LoVo (cell line): ENCODE results near the gene ITGA2.
"Not testable (repeated sequence)": the region's sequence is repeated elsewhere in the genome, so short reads cannot be mapped to it uniquely, and the experiment has no call there.

ENCODE experiments used
- DNase-seq: peaks from one replicate; pipeline ENCODE4 v3.0.0-alpha.2; 2016; ENCODE audit warnings: low spot score

ITGA2 gene

GRCh38 chr5:53100606-53101005 is 111.5 kb downstream of the ITGA2 start:
- DNase-seq, result no peak

DNA sequence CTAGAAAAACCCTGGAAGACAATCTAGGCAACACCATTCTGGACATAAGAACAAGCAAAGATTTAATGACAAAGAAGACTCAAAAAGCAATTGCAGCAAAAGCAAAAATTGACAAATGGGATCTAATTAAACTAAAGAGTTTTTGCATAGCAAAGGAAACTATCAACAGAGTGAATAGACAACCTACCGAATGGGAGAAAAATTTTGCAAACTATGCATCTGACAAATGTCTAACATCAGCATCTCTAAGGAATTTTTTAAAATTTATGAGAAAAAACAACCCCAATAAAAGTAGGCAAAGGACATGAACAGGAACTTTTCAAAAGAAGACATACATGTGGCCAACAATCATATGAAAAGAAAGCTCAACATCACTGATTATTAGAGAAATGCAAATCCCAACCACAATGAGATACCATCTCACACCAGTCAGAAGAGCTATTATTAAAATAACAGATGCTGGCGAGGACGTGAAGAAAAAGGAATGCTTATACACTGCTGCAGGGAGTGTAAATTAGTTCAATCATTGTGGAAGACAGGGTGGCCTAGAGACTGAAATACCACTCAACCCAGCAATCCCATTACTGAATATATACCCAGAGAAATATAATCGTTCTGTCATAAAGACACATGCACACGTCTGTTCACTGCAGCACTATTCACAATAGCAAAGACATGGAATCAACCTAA is 116.6 kb downstream of the ITGA2 start:
- no peak for DNase-seq

DNA sequence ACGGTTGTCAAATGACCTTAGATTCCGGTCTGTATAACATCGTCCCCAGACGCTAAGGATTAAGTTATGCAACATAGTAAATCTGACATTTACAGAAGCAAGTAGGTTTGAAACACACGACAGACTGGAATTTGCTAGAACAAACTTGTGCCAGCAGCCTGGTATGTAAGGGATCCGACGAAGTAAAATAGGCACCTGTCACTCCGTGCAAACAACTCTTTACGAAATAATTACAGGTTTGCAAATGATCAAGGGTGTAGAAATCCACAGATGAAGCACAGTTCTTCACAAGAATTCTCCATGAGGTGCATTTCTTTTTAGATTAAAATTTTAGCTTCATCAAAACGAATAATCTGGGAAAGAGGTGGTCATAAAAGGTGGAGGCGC is 119.9 kb downstream of the ITGA2 start:
- DNase-seq, result no peak

DNA sequence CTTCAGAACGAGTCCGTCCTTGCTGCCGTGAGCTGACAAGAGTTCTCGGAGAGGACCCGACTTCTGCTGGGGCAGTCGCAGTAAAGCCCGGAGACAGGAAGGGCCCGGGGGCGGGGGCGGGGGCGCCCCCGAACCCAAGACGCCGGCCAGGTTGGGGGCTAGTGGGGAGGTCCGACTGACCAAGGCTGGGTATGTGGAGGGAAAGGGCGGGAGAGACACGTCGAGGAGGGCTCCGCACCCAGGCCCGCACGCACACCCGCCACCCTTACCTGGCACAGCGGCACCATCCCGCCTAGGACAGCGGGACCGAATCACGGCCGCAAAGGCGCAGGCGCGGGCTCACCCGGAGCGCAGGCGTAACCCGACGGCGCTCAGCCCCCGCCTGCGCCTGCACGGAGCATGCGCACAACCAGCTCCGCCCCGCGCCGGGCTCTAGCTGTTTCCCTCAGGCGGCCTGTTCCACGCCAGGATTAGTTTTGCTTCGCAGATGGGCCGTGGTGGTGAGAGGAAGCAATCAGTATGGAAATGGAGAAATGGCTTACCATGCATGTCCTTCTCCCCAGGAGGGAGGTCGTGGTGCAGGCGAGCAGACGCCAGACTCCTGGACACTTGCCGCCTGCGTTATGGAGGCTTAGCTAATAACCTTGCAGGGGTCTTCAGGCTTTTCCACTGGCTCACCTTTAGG is 120.4 kb downstream of the ITGA2 start, which contains the start of gene MOCS2:
Gene MOCS2, minus strand, starts transcription at position 315 of the 685 bp plus-strand sequence. CDS start 2,583 bp downstream, outside the sequence.
- peak; percentile 97 for DNase-seq

- no peak for DNase-seq
These were observed 121.0 kb downstream of the ITGA2 start for GRCh38 chr5:53110156-53110555.

GRCh38 chr5:53111139-53111538 is 122.0 kb downstream of the ITGA2 start:
- no peak for DNase-seq

GRCh38 chr5:53112307-53112706 is 123.2 kb downstream of the ITGA2 start:
- DNase-seq, result not testable (repeated sequence)

DNA sequence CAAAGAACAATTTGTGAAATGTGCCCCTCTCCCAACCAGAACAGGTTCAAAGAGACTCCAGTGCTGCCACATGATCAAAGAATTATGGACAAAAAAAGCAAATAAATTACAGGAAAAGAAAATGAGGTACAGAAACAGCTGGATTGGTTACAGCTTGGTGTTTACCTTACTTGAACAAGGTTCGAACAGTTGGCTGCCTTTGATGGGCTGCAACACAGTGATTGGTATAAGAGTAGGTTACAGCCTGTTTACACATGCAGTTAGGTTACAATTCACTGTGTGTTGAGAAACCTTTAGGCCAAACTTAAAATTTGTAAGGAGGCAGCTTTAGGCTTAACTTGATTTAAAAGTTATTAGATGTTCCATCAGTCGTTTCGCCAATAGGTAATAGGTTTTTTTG is 123.8 kb downstream of the ITGA2 start:
- DNase-seq, result no peak

DNA sequence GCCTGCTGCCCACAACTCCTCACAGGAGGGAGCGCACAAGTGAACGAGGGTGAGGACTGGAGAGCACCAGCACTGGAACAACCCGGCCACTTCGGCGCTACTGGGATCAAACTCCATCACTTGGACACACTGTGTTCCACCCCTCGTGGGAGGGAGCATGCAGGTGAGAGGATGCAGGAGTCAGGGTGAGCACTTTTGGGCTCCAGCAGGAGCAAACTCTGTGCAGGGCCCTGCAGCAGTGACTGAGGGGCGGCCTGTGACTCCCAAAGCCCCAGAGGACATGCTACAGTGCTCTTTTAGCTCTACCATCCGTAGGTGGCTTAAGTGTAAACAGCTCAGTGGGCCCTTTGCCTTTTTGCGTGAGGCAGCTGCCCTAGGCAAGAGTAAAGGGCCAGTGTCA is 124.8 kb downstream of the ITGA2 start:
- DNase-seq, result no peak

DNA sequence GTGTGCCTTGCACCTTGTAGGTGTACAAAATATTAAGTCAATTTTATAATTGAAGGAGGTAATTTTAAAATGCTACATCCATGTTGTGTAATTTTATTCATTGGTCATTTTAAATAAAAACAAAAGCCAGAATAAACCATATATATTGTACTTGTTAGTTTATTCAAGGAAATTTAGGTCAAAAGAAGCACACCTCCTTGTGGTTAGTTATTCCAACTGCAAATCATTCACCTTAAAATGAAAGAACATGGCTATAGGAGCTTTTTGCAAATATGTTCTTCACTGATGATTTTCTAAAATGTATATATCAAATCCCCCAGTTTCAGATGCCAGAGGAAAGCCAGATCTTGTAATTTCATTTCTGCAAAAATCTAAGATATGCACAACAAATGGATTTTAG is 125.8 kb downstream of the ITGA2 start:
- DNase-seq, result no peak

GRCh38 chr5:53116597-53116996 is 127.4 kb downstream of the ITGA2 start:
- DNase-seq, result no peak

- no peak for DNase-seq
These were observed 129.7 kb downstream of the ITGA2 start for GRCh38 chr5:53118879-53119278.

DNA sequence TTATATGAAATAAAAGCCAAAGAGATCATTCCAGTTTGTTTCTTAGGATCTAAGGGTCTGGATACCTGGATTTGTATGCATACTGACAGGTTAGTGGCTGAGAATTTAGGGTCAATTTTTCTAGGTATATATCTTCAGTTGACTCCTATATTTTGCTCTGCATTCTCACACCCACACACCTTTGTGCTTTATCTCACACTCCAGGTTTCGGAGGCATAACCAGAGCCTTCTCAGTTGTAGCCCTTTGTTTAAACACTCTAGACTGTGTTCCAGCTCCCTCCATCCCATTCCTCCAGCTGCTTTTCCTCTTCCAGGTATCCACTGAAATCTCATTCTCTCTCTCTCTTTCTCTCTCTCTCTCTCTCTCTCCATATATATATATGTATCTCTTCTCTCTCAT is 131.0 kb downstream of the ITGA2 start:
- DNase-seq, result no peak

DNA sequence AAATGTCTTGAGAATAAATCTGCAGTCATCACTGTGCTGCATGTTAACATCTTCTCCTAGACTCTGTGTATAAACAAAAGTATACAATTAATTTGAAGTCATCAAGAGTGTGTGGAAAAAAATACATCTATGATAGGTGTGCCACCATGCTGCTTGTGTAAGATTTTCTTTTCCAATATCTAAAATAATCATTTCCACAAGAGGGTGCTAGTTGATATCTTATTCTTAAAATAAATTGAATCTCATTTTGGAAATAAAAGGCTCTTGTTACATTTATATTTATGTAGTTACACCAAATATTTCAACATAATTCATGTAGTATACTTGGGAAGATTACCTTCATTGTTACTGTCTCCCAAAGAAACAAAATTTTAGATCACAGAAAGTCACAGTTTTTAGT is 134.6 kb downstream of the ITGA2 start:
- peak; percentile 8 for DNase-seq

DNA sequence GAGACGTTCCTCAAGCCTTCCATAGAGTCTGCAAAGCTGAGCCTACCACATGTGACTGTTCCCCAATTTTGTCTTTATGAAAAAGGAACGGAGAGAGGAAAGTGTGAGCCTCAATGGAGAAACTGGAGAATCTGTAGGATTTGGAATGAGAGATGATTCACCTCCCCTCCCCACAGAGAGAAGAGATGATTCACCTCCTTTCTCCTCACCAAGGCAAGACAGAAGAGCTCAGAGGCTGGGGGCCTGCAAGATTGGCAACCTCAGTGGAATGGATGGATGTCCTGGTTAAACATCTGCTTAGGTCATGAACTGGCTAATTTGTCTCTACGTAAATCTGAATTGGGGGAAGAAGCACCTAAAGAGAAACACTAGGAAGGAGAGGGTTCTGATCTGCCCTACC is 137.4 kb downstream of the ITGA2 start:
- no peak for DNase-seq

GRCh38 chr5:53127107-53127506 is 138.0 kb downstream of the ITGA2 start:
- no peak for DNase-seq

- DNase-seq, result no peak
These were observed 139.3 kb downstream of the ITGA2 start for GRCh38 chr5:53128481-53128880.

DNA sequence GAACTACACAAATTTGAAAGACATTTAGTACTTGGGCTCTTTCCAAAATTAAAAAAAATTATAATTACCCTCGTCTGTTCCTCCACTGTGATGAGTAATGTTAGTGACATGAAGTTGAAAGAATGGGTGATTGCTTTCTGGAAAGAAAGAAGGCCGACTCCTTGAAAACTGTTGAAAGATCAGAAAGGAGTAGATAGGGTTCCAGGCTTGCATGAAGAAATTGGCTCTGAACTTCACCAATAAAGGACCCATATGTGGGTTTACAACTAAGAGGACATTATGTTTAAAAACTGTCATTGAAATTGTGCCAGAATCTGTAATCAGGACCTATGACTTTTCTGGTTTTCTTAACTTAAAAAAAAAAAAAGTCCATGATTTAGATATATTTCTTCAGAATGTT is 141.1 kb downstream of the ITGA2 start:
- DNase-seq, result no peak

GRCh38 chr5:53133020-53133419 is 143.9 kb downstream of the ITGA2 start:
- no peak for DNase-seq
